GM12873 (cell line): Measurements from ENCODE around the gene ITM2B.

ENCODE experiments used
- TF ChIP-seq, protein P1 (sequence below): IDR thresholded peaks from 2 replicates; pipeline ENCODE4 v1.5.1; 2012; ENCODE audit warnings: low read depth, mild to moderate bottlenecking, moderate library complexity, low read length, control low read depth; ENCODE audit not compliant: insufficient read depth; ENCODE audit errors: missing control alignments

The ITM2B gene

GRCh38 chr13:48231933-48232332 is 1.1 kb upstream of the ITM2B start:
- TF ChIP-seq, protein P1, sequence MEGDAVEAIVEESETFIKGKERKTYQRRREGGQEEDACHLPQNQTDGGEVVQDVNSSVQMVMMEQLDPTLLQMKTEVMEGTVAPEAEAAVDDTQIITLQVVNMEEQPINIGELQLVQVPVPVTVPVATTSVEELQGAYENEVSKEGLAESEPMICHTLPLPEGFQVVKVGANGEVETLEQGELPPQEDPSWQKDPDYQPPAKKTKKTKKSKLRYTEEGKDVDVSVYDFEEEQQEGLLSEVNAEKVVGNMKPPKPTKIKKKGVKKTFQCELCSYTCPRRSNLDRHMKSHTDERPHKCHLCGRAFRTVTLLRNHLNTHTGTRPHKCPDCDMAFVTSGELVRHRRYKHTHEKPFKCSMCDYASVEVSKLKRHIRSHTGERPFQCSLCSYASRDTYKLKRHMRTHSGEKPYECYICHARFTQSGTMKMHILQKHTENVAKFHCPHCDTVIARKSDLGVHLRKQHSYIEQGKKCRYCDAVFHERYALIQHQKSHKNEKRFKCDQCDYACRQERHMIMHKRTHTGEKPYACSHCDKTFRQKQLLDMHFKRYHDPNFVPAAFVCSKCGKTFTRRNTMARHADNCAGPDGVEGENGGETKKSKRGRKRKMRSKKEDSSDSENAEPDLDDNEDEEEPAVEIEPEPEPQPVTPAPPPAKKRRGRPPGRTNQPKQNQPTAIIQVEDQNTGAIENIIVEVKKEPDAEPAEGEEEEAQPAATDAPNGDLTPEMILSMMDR, result no peak

GRCh38 chr13:48232420-48233045 is 473 bp upstream of the ITM2B start:
- TF ChIP-seq, protein P1, result no peak

- TF ChIP-seq, protein P1, result no peak
Measured at GRCh38 chr13:48233889-48234488, 983 bp downstream of the ITM2B start.

DNA sequence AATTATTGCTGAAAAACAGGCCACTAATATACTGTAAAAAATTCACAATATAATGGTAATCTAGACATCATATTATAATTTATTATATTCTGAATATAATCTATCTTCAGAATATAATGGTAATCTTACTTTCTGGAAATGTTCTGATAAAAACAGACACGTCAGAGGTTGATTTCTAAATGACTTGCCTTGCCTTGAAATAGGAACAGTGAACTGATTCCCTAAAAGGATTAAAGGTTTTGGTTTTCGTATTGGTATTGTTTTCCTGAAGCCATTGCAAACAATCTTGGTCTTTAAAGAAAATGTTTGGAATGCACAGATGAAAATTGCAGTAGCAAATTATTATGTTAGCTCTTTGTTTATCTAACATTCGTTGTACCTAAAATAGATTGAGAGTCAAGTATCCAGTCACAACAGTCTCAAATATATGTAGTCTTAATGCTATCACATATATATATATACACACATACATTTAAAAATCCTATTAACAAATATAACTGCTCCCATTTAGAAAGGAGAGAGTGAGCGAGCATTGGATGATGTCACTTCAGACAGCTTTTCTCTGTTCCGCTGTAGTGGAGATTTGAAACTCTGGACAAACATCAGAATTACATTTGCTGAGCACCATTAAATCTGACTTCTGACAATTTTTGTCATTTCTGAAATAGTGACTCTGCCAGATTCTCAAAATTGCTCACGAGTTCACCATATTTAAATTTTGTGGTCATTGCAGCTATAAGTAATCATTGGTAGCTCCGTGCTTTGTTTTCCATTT is 1.7 kb downstream of the ITM2B start:
- TF ChIP-seq, protein P1, result no peak

DNA sequence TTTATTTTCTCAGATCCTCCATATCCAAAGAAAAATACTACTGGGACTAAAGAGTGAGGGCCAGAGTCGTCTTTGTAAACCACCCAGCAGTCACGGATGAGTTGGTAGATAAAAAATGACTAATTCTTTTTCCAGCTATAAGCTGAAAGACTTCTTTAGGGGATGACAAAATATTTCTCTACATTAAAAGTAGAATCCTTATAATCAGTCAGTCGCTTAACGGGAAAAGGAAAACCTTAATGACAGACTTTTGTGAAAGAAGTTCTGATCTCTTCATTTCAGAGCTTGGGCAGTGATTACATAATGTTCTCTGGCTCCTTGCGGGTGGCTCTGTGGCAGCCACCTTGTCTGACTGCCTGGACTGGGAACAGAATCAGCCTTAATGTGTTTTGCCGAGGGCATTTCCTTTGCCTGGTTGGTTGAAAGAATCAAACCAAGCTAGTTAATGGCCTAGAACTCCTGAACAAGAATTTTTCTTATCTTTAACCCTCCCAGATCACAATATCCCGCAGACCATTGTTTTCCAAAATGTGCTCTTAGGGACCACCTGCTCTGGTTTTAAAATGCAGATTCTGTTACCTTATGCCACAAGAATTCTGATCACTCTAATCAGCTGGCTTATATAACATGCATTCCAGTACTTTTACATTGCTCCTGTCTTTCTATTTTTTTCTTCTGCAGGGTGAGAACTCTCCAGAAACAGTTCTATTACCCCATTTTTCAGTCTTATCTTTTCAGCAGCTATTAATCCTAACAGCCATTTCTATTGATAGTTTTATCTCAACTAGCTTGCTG is 2.5 kb downstream of the ITM2B start:
- TF ChIP-seq, protein P1, result no peak

DNA sequence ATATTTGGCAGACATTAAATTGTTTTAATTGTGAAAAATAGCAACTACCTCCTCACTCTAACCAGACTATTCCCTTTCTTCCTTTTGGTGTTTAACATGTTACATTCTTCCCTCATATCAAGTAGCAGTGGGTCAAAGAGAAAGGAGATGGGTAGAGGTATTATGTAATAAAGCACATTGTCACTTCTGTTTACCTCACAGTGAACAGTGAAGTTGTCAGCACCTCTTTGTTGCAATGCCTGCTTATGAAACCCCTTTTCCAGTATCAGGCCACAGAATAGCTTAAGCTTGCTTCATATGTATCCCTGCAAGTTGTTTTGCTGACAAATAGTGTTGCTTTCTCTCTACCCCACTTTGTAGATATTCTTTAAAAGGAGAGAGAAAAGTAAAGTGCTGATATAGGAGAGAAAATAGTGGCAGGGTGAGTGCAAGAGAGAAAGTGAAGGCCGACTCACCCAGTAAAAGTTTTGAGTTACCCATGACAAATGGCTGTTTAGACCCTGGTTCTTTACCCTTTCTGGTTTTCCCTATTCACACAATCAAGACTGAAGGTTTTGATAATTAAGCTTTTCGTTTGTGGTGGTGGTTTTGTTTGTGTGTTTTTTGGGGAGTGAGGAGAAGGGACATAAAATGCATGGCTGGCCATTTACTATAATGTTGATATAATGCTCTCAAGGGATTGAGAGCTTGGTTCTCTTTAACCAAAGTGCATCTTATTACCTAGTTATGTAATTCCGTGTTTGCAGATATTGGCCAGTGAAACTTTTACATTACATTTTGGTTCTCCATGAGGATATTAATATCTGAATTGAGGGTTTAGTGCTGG is 3.7 kb downstream of the ITM2B start:
- TF ChIP-seq, protein P1, result no peak
